Ectodermal cell (in vitro differentiated cells): ENCODE data around the gene UCK1.

Experiments used
- H3K27ac ChIP-seq: 2 replicates; pipeline ENCODE4 v1.7.0; 2013; ENCODE audit warnings: mild to moderate bottlenecking, low read depth, low read length; ENCODE audit not compliant: insufficient read depth, poor library complexity, severe bottlenecking
- H3K27me3 ChIP-seq: 2 replicates; pipeline ENCODE4 v1.7.0; 2013; ENCODE audit warnings: mild to moderate bottlenecking, low read length; ENCODE audit not compliant: insufficient read depth, control insufficient read depth, poor library complexity, severe bottlenecking
- H3K36me3 ChIP-seq: one replicate; pipeline ENCODE4 v1.7.0; 2013; ENCODE audit warnings: low read length; ENCODE audit not compliant: control insufficient read depth, insufficient read depth
- H3K4me1 ChIP-seq: one replicate; pipeline ENCODE4 v1.7.0; 2013; ENCODE audit warnings: low read length; ENCODE audit not compliant: control insufficient read depth, insufficient read depth
- H3K4me3 ChIP-seq: 2 replicates; pipeline ENCODE4 v1.7.0; 2013; ENCODE audit warnings: low read depth, low read length, control low read depth; ENCODE audit not compliant: insufficient read depth
- H3K9me3 ChIP-seq: 2 replicates; pipeline ENCODE4 v1.7.0; 2013; ENCODE audit warnings: mild to moderate bottlenecking, low read length, moderate library complexity; ENCODE audit not compliant: control insufficient read depth
- WGBS, 2 experiments: methylation state at CpG; one replicate each; pipeline ENCODE4 v1.1.7; 2013; ENCODE audit warnings: missing lambda C conversion rate in 2 of 2; 5-methylcytosine and 5-hydroxymethylcytosine counted together

UCK1 gene

DNA sequence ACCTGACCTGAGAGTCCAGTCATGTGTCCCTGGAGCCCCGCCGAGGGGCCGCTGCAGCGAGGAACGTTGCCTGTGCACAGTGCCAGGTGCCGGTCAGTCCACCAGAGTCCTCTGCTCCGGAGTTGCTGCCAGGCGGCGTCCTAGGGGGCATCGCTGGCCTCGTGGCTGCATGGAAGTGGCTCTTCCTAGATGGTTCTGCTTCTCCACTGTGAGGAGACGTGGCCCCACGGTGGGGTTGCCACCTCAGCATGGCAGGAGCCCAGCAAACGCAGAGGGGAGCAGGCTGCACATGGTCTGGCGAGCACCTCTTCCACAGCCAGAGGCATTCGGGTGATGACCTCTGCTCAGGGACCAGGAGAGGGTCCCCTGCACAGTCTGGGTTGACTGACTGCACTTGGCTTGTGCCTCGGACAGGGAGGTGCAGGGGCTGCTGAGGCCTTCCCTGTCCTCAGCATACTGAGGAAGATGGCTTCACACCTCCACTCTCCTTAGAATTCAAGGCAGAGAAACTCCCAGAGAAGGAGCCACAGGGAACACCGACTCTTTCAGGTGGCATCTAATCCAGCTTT, 54.2 kb downstream of the UCK1 start:
- no peak overlapping the region for H3K27ac ChIP-seq
- WGBS, 2 experiments: 95 to 96% methylated on average over 18 of the region's 18 CpGs
- no peaks in the 10 kb centered on the region for H3K4me1 ChIP-seq
- no peak overlapping the region for H3K4me3 ChIP-seq
- H3K27me3 ChIP-seq: no peaks in the 10 kb centered on the region
- peaks cover 80% of the 10 kb centered on the region for H3K36me3 ChIP-seq
- H3K9me3 ChIP-seq: no peaks in the 10 kb centered on the region

DNA sequence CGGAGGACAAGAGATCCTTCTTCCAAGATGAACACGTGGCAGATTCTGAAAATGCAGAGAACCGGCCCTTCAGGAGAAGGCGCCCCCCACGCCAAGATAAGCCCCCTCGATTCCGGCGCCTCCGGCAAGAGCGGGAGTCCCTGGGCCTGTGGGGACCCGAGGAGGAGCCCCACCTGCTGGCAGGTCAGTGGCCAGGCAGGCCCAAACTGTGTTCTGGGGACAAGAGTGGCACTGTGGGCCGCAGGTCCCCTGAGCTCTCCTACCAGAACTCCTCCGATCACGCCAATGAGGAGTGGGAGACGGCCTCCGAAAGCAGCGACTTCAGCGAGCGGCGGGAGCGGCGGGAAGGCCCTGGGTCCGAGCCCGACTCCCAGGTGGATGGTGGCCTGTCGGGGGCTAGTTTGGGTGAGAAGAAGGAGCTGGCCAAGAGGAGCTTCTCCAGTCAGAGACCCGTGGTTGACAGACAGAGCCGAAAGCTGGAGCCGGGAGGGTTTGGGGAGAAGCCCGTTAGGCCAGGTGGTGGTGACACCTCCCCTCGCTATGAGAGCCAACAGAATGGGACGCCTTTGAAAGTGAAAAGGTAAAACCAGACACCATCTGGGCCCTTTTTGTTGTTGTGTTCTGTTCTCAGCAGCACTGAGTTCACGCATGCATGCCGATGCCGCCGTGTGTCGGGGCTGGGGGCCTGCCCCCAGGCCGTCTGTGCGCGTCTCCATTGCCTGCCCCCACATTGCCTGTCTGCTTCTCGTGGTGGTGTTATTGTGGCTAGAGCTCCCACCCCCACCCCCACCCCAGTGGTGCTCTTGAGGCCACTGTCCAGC, 54.9 kb downstream of the UCK1 start:
- Histone ChIP-seq H3K4me1 (no peaks in the 10 kb centered on the region), H3K36me3 (peaks cover 80% of the 10 kb centered on the region), H3K4me3 (no peak overlapping the region), H3K27me3 (no peaks in the 10 kb centered on the region), H3K9me3 (no peaks in the 10 kb centered on the region), H3K27ac (no peak overlapping the region)
- WGBS, 2 experiments: 95 to 96% methylated on average over 40 of the region's 40 CpGs

DNA sequence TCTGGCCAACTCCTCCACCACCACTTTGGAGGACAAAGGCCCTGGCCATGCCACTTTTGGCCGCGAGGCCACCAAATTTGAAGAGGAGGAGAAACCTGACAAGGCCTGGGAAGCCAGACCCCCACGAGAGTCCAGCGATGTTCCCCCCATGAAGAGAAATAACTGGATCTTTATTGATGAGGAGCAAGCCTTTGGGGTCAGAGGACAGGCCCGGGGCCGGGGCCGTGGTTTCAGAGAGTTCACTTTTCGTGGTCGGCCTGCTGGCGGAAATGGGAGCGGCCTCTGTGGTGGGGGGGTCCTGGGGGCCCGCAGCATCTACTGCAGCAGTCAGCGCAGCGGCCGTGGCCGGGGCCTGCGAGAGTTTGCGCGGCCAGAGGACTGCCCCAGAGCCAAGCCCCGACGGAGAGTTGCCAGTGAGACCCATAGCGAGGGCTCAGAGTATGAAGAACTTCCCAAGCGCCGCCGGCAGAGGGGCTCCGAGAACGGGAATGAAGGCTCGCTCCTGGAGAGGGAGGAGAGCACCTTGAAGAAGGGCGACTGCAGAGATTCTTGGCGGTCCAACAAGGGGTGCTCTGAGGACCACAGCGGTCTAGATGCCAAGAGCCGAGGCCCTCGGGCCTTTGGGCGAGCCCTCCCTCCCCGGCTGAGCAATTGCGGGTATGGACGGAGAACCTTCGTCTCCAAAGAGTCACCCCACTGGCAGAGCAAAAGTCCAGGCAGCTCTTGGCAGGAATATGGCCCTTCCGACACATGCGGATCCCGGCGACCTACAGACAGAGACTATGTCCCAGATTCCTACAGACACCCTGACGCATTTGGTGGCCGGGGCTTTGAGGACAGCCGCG, 55.7 kb downstream of the UCK1 start:
- Histone ChIP-seq H3K27ac (no peak overlapping the region), H3K36me3 (peaks cover 81% of the 10 kb centered on the region)
- WGBS, 2 experiments: 96% methylated on average over 46 of the region's 46 CpGs

DNA sequence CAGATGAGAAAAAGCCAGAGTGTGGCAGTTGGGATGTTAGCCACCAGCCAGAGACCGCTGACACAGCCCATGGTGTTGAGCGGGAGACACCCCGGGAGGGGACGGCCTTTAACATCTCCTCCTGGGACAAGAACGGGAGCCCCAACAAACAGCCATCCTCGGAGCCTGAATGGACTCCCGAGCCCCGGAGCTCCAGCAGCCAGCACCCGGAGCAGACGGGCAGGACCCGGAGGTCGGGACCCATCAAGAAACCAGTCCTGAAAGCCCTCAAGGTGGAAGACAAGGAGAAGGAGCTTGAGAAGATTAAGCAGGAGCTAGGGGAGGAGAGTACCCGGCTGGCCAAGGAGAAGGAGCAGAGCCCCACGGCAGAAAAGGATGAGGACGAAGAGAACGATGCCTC, 56.4 kb downstream of the UCK1 start:
- no peaks in the 10 kb centered on the region for H3K4me1 ChIP-seq
- 92 to 96% methylated on average over 16 of the region's 16 CpGs for WGBS, 2 experiments
- no peak overlapping the region for H3K4me3 ChIP-seq
- H3K27ac ChIP-seq: no peak overlapping the region
- H3K9me3 ChIP-seq: no peaks in the 10 kb centered on the region
- peaks cover 81% of the 10 kb centered on the region for H3K36me3 ChIP-seq
- no peaks in the 10 kb centered on the region for H3K27me3 ChIP-seq

More for the DNA sequence above, 55.7 kb downstream of the UCK1 start:
- H3K4me3 ChIP-seq: no peak overlapping the region
- H3K27me3 ChIP-seq: no peaks in the 10 kb centered on the region
- H3K4me1 ChIP-seq: no peaks in the 10 kb centered on the region
- H3K9me3 ChIP-seq: no peaks in the 10 kb centered on the region

DNA sequence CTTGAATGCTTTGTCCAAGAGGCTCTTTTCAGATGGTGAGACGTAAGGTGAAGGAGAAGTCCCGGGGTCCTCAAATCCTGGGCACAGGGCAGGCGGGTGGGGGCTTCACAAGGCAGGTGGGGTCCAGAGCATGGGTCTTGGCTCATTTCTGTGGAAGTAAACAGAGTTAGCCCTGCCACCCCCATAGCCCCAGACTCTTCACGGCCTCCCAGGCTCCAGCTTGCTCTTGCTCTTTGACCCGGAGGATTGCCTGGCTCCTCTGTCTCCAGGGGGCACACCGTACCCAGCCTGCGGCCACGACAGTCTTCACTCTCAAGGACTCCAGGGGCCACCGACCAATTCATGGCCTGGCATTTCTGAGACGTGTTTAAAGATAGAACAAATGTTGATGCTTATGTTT, 57.2 kb downstream of the UCK1 start:
- Histone ChIP-seq H3K9me3 (no peaks in the 10 kb centered on the region), H3K27me3 (no peaks in the 10 kb centered on the region), H3K36me3 (peaks cover 76% of the 10 kb centered on the region), H3K4me3 (no peak overlapping the region), H3K4me1 (no peaks in the 10 kb centered on the region), H3K27ac (no peak overlapping the region)
- 94 to 96% methylated on average over 10 of the region's 10 CpGs for WGBS, 2 experiments
